ENCODE results near the gene TMSB15A.
"Not testable (repeated sequence)": the region's sequence is repeated elsewhere in the genome, so short reads cannot be mapped to it uniquely, and the experiment has no call there.

GRCh38 chrX:102471762-102472220 lies 44.7 kb downstream of the TMSB15A start, which contains the start of gene TCP11X2:
- not testable (repeated sequence) for TF ChIP-seq CTCF, POLR2A (IDR thresholded peaks at IDR 0.05)
